GM12874 (cell line): ENCODE data around the gene TMEM45B.

ENCODE experiments used
- TF ChIP-seq, protein P1 (sequence below): IDR thresholded peaks from 2 replicates; pipeline ENCODE4 v1.5.1; 2011; ENCODE audit warnings: low read depth, mild to moderate bottlenecking, control low read depth, low read length, moderate library complexity; ENCODE audit not compliant: insufficient read depth

TMEM45B gene

DNA sequence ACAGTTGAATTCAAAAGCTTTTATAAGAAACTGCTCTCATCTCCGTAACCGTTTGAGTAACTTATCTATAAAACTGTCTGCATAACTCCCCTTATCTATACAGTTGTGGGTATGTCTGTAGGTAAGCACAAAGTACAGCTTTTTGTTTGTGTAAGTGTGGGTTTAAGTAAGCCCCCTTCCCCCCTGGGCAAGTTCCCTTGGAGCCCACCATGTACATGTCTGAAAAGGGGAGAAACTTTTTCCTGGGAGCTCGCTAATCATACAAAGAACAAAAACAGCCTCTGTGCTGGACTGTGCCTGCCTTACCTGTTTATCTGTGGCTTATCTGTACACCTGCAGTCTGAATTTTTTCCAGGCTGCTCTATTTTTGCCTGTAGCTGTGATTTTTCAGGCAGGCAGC is 36.3 kb upstream of the TMEM45B start:
- TF ChIP-seq, protein P1, sequence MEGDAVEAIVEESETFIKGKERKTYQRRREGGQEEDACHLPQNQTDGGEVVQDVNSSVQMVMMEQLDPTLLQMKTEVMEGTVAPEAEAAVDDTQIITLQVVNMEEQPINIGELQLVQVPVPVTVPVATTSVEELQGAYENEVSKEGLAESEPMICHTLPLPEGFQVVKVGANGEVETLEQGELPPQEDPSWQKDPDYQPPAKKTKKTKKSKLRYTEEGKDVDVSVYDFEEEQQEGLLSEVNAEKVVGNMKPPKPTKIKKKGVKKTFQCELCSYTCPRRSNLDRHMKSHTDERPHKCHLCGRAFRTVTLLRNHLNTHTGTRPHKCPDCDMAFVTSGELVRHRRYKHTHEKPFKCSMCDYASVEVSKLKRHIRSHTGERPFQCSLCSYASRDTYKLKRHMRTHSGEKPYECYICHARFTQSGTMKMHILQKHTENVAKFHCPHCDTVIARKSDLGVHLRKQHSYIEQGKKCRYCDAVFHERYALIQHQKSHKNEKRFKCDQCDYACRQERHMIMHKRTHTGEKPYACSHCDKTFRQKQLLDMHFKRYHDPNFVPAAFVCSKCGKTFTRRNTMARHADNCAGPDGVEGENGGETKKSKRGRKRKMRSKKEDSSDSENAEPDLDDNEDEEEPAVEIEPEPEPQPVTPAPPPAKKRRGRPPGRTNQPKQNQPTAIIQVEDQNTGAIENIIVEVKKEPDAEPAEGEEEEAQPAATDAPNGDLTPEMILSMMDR = no peak

- TF ChIP-seq, protein P1 = no peak
These were observed 30.1 kb upstream of the TMEM45B start for GRCh38 chr11:129785383-129786111.

DNA sequence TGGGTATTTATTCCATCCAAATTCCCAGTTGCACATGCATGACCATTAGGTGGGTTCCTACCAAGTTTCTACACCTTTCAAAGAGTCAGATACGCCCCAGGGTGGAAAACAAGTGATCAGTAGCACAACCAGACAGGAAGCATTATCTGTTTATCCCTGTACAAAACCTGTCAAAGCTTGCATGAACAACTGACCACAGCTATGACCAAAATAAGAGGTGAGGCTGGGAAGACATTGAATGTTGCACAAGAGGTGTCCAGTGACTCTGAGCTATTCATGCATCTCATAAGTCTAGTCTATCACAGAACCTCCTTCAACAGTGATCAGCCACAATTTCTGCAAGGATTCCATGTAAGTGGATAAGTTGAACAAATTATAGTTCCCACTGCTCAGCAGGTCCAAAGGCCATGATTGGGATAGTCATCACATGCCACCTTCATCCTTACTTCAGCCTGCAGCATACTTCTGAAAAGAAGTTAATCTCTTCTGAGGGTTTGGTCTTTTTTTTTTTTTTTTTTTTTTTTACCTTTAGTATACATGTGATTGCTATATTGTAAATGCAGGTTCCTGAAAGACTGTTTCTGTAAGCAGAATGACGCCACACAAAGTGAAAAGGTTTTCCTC is 28.0 kb upstream of the TMEM45B start:
- TF ChIP-seq, protein P1 = no peak

GRCh38 chr11:129788278-129788677 is 27.4 kb upstream of the TMEM45B start:
- TF ChIP-seq, protein P1 = no peak

DNA sequence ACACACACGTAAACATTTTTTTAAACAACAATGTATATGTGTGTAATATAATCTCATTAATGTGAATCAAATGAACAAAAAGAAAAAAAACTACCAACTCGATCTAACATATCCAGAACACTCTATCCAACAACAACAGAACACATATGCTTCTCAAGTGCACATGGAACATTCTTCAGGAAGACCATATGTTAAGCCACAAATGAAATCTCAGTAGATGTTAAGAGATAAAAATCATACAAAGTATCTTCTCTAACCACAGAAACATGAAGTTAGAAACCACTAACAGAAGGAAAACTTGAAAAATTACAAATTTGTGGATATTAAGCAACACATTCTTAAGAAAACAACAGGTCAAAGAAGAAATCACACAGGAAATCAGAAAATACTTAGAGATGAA is 25.5 kb upstream of the TMEM45B start:
- TF ChIP-seq, protein P1 = no peak

GRCh38 chr11:129791515-129791914 is 24.1 kb upstream of the TMEM45B start:
- TF ChIP-seq, protein P1 = no peak

DNA sequence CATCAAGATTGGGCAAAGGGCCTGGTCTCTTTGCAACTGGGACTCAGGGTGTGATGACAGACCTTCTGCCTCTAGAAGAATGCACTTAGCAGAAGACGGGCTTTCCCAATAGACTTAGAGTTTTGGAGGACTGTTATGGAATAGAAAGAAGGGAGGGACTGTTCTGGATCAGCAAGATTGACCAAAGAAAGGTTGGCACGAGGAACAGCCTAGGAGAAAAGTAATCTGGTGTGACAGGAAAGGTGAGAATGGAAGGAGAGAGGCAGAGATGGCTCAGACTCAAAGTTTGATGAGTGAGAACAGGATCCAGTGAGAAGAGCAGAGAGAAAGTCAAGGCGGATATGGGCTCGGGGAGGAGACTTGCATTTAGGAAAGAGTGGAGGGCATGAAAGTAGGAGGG is 23.0 kb upstream of the TMEM45B start:
- TF ChIP-seq, protein P1 = no peak
